Lower lobe of right lung (tissue), 2 donors: ENCODE measurements around the gene SLC7A6. TPM values are rescaled to one million over a fixed set of nuclear protein-coding genes. Genes with fewer than 3 reads are reported as not detected.

Experiments used
- ATAC-seq, 2 donors: fragments of 200-7000 bp; cut with Tn5 transposase; one replicate each; pipeline ENCODE4 v1.9.1; 2020 to 2022; ENCODE audit warnings: mild to moderate bottlenecking in 2 of 2, moderate library complexity in 2 of 2
- DNase-seq: peaks from one replicate; pipeline ENCODE4 v3.0.0-alpha.2; 2020
- H3K27ac ChIP-seq: fragments of 200-600 bp; one replicate; pipeline ENCODE4 v1.8.0; 2022
- H3K27me3 ChIP-seq: fragments of 200-600 bp; one replicate; pipeline ENCODE4 v1.8.0; 2022; ENCODE audit warnings: low read depth
- H3K36me3 ChIP-seq: fragments of 200-600 bp; one replicate; pipeline ENCODE4 v1.8.0; 2022; ENCODE audit warnings: mild to moderate bottlenecking
- H3K4me1 ChIP-seq: fragments of 200-600 bp; one replicate; pipeline ENCODE4 v1.8.0; 2022
- H3K4me3 ChIP-seq: fragments of 200-600 bp; one replicate; pipeline ENCODE4 v1.8.0; 2022; ENCODE audit warnings: mild to moderate bottlenecking
- H3K9me3 ChIP-seq: fragments of 200-600 bp; one replicate; pipeline ENCODE4 v1.8.0; 2022
- CTCF ChIP-seq: fragments of 200-600 bp; IDR thresholded peaks from one replicate; pipeline ENCODE4 v1.8.0; 2022; ENCODE audit warnings: antibody characterized with exemption, mild to moderate bottlenecking
- intact Hi-C: fragments of 100-400 bp; cut with DNase I; formaldehyde crosslinking; loops from one replicate; pipeline ENCODE4 v1.11.0; 2022
- total RNA-seq: library from RNA; stranded (reverse); fragmentation: NEBNext Ultra II Directional; extraction: Animal tissue kit (Norgen Biotek cat#: 25700); gene quantifications from one replicate; pipeline ENCODE4 v1.2.1, GENCODE V29; 2021
- donor health status: DM: no; HTN: yes; CAD: no; lungs with severe emphysema.

Gene SLC7A6
- total RNA-seq, 1 donor from 2014 or later = 47.1 TPM

- ATAC-seq = no peak
- no peaks in the 10 kb centered on the region for H3K9me3 ChIP-seq
- TF ChIP-seq CTCF = no peak
- H3K4me3 ChIP-seq = no peak overlapping the region
- H3K4me1 ChIP-seq = peaks cover 35% of the 10 kb centered on the region
- H3K27me3 ChIP-seq = no peaks in the 10 kb centered on the region
- no peak for DNase-seq
- intact Hi-C loops = no loop called here
- peaks cover 21% of the 10 kb centered on the region for H3K36me3 ChIP-seq
- peak overlapping the region; percentile 24 for H3K27ac ChIP-seq
Observed at GRCh38 chr16:68274441-68274840, 10.1 kb downstream of the SLC7A6 start.

DNA sequence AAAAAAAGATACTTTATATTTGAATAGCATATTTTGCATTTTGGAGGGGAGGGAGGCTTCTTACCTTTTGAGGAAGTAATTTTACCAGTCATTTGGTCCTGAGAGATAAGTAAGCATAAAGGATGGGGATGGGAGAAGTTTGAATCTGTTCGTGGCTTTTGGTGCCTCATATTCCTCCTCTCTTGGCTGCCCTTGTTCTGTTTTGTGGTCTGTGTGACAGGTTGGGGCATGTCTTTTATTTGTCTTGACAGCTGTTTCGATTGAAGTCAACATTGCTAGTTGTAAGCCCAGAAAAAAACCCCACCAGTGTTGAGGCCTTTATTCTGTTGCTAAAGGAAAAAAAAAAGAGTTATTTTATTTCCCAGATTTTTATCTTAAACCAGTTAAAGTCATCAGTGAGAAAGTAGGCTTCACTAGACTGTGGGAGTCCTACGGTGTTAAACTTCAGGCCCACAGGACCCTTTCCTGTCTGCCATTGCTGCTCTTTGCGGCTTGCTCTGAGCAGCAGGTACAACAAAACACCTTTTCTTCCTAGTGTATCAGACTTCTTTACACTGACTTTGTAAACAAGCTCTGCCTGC is 11.4 kb downstream of the SLC7A6 start:
- no peak overlapping the region for H3K4me3 ChIP-seq
- H3K9me3 ChIP-seq = no peaks in the 10 kb centered on the region
- intact Hi-C loops = no loop called here
- no peaks in the 10 kb centered on the region for H3K27me3 ChIP-seq
- H3K36me3 ChIP-seq = peaks cover 27% of the 10 kb centered on the region
- peak overlapping the region; percentile 53 for H3K27ac ChIP-seq
- DNase-seq (no peak), ATAC-seq (no peak)
- no peak for TF ChIP-seq CTCF
- H3K4me1 ChIP-seq = peaks cover 33% of the 10 kb centered on the region

GRCh38 chr16:68276223-68276622 is 11.9 kb downstream of the SLC7A6 start:
- Histone ChIP-seq H3K4me1 (peaks cover 28% of the 10 kb centered on the region), H3K27me3 (no peaks in the 10 kb centered on the region), H3K9me3 (no peaks in the 10 kb centered on the region), H3K36me3 (peaks cover 27% of the 10 kb centered on the region), H3K4me3 (no peak overlapping the region), H3K27ac (peak overlapping the region; percentile 53)
- DNase-seq (no peak), ATAC-seq (peak; percentile 58 to 62)
- intact Hi-C loops = no loop called here
- TF ChIP-seq CTCF = no peak

DNA sequence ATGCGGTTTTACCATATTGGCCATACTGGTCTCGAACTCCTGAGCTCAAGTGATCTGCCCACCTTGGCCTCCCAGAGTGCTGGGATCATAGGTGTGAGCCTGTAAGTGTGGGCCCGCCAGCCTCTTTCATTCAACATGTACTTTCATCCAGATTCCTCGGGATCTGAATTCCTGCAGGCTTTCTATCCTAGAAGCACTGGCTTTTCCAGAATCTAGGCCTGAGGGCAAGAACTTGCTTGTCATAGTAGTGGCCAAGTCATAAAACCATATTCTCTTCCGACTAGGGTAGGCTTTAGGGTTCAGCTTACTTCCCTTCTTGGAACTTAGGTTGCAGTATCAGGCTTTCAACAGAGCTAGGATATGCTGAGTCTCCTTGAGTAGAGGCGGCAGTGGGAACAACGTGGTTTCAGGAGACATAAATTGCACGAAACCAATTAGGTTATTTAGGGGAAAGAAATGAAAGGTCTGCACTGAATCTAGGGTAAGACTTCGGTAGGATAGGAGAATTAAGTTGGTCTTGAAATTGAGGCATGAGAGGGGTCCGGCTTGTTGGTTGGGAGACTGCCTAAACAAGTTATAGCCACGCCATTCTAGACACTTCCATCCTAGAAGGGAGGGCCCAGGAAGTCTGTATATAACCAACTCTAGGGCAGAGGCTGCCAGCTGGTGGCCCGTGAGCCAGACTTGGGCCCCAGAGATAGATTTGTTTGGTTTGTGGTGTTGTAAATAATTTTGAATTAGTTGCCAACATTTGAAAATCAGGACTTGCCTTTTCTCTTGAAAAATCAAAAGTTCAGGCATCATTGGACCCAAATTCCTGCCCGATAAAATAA is 15.6 kb downstream of the SLC7A6 start:
- H3K9me3 ChIP-seq = no peaks in the 10 kb centered on the region
- H3K27ac ChIP-seq = no peak overlapping the region
- intact Hi-C loops = no loop called here
- H3K36me3 ChIP-seq = peaks cover 24% of the 10 kb centered on the region
- no peak for TF ChIP-seq CTCF
- peak in 1 of 2 donors; percentile 49 for ATAC-seq
- no peaks in the 10 kb centered on the region for H3K27me3 ChIP-seq
- DNase-seq = no peak
- no peak overlapping the region for H3K4me3 ChIP-seq
- H3K4me1 ChIP-seq = peaks cover 35% of the 10 kb centered on the region

DNA sequence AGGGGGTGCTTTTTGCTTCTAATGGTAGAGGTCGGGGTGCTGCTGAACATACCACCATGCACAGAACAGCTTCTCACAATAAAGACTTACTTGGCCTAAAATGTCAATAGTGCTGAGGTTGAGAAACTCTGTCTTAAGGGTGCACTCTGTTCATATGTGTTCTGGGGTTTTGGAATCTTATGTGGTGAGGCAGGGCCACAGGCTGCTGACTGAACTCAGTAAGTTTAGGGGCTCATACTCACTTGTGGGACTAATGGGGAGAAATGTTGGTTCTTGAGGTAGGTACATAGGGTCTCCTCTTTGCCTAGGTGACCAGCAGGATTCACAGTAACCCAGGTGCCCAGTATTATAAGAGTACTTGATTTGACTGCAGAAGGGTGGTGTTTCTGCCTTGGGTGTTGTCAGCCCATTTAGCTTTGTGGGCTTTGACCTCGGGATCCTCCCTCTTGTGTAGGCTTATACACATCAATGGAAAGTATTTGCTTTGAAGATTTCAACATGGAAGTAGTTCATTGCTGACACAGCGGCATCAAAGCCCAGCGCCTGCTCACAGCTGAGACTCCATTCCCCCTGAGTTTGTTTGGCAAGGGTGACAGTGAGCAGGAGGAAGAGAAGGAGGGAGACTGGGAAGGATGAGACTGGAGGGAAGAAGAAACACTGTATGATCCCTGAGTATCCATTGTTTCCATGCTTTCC is 17.2 kb downstream of the SLC7A6 start:
- no peak for ATAC-seq
- intact Hi-C loops = no loop called here
- H3K27ac ChIP-seq = no peak overlapping the region

More for the DNA sequence above, 17.2 kb downstream of the SLC7A6 start:
- H3K27me3 ChIP-seq = no peaks in the 10 kb centered on the region
- H3K4me3 ChIP-seq = no peak overlapping the region
- H3K4me1 ChIP-seq = peaks cover 48% of the 10 kb centered on the region
- no peaks in the 10 kb centered on the region for H3K9me3 ChIP-seq
- no peak for TF ChIP-seq CTCF
- no peak for DNase-seq
- H3K36me3 ChIP-seq = peaks cover 22% of the 10 kb centered on the region
